ENCODE measurements around the gene KANSL1.

Gene KANSL1

GRCh38 chr17:46000757-46001156, 192.5 kb downstream of the KANSL1 start:
- DNase-seq (ENCODE audit: low read depth), result no peak

DNA sequence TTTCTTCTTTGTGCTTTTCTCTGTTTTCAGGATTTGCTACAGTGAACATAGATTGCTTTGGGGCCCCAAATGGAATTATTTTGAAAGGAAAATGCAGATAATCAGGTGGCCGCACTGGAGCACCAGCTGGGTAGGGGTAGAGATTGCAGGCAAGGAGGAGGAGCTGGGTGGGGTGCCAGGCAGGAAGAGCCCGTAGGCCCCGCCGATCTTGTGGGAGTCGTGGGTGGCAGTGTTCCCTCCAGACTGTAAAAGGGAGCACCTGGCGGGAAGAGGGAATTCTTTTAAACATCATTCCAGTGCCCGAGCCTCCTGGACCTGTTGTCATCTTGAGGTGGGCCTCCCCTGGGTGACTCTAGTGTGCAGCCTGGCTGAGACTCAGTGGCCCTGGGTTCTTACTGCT, 192.9 kb downstream of the KANSL1 start:
- DNase-seq (ENCODE audit: low read depth), result no peak

- no peak for DNase-seq (ENCODE audit: low read depth)
Measured at GRCh38 chr17:45999900-46000290, 193.3 kb downstream of the KANSL1 start.

DNA sequence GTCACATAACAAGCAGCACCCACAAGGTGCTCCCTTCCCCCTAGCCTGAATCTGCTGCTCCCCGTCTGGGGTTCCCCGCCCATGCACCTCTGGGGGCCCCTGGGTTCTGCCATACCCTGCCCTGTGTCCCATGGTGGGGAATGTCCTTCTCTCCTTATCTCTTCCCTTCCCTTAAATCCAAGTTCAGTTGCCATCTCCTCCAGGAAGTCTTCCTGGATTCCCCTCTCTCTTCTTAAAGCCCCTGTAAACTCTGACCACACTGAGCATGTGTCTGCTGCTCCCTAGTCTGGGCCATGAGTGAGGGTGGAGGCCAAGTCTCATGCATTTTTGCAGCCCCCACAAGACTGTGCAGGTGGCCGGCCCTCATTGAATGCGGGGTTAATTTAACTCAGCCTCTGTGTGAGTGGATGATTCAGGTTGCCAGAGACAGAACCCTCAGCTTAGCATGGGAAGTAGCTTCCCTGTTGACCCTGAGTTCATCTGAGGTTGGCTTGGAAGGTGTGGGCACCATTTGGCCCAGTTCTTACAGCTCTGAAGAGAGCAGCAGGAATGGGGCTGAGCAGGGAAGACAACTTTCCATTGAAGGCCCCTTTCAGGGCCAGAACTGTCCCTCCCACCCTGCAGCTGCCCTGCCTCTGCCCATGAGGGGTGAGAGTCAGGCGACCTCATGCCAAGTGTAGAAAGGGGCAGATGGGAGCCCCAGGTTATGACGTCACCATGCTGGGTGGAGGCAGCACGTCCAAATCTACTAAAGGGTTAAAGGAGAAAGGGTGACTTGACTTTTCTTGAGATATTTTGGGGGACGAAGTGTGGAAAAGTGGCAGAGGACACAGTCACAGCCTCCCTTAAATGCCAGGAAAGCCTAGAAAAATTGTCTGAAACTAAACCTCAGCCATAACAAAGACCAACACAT, 194.0 kb downstream of the KANSL1 start, which contains the start of gene STH:
STH (plus strand) TSS at position 264 of the 913 bp plus-strand sequence; CDS start at position 294, 30 bp downstream.
- DNase-seq (ENCODE audit: low read depth), result no peak

DNA sequence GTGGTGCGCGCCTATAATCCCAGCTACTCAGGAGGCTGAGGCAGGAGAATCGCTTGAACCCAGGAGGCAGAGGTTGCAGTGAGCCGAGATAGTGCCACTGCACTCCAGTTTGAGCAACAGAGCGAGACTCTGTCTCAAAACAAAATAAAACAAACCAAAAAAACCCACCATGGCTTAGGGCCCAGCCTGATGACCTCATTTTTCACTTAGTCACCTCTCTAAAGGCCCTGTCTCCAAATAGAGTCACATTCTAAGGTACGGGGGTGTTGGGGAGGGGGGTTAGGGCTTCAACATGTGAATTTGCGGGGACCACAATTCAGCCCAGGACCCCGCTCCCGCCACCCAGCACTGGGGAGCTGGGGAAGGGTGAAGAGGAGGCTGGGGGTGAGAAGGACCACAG, 195.6 kb downstream of the KANSL1 start:
- no peak for DNase-seq (ENCODE audit: low read depth)

DNA sequence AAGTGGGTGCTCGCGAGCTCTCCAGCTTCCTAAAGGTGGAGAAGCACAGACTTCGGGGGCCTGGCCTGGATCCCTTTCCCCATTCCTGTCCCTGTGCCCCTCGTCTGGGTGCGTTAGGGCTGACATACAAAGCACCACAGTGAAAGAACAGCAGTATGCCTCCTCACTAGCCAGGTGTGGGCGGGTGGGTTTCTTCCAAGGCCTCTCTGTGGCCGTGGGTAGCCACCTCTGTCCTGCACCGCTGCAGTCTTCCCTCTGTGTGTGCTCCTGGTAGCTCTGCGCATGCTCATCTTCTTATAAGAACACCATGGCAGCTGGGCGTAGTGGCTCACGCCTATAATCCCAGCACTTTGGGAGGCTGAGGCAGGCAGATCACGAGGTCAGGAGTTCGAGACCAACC, 196.1 kb downstream of the KANSL1 start:
- DNase-seq (ENCODE audit: low read depth), result no peak

DNA sequence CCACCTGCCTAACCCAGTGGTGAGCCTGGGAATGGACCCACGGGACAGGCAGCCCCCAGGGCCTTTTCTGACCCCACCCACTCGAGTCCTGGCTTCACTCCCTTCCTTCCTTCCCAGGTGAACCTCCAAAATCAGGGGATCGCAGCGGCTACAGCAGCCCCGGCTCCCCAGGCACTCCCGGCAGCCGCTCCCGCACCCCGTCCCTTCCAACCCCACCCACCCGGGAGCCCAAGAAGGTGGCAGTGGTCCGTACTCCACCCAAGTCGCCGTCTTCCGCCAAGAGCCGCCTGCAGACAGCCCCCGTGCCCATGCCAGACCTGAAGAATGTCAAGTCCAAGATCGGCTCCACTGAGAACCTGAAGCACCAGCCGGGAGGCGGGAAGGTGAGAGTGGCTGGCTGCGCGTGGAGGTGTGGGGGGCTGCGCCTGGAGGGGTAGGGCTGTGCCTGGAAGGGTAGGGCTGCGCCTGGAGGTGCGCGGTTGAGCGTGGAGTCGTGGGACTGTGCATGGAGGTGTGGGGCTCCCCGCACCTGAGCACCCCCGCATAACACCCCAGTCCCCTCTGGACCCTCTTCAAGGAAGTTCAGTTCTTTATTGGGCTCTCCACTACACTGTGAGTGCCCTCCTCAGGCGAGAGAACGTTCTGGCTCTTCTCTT, 196.8 kb downstream of the KANSL1 start:
- DNase-seq (ENCODE audit: low read depth), result no peak

DNA sequence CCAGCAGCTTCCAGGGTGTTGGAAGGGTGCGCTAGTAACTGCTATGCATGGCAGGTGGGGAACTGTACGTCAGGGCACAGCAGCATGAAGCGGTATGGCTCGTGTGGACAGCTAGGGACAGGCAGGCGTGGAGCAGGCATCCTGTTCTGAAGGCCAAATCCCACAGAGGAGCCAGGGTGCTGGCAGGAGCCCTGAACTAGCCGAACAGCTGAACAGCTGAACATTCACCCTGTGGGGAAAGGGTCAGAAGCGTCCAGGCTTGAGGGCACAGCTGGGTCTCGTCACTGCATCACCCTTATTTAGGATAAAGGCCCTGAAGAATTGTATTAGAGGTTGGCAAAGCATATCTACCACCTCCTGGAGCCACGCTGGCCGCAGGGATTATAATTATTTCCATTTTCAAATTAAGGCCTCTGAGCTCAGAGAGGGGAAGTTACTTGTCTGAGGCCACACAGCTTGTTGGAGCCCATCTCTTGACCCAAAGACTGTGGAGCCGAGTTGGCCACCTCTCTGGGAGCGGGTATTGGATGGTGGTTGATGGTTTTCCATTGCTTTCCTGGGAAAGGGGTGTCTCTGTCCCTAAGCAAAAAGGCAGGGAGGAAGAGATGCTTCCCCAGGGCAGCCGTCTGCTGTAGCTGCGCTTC, 197.5 kb downstream of the KANSL1 start:
- no peak for DNase-seq (ENCODE audit: low read depth)

DNA sequence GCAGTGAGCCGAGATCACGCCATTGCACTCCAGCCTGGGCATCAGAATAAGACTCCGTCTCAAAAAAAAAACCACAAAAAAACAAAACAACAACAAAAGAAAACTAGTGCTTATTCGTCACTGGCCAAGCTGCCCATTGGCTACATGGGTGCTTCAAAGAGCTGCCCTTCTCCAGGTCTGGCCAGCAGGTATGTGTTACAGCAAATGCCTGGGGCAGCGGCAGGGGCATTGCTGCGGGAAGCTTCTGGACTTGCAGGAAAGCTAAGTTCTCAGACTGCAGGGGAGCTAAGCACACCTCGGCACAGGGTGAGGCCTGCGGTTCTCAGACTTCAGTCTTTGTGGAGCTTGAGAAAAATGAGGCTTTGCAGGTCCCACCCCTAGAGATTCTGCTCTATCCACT, 198.2 kb downstream of the KANSL1 start:
- DNase-seq (ENCODE audit: low read depth), result no peak

GRCh38 chr17:45993962-45994627, 199.1 kb downstream of the KANSL1 start:
- no peak for DNase-seq (ENCODE audit: low read depth)

DNA sequence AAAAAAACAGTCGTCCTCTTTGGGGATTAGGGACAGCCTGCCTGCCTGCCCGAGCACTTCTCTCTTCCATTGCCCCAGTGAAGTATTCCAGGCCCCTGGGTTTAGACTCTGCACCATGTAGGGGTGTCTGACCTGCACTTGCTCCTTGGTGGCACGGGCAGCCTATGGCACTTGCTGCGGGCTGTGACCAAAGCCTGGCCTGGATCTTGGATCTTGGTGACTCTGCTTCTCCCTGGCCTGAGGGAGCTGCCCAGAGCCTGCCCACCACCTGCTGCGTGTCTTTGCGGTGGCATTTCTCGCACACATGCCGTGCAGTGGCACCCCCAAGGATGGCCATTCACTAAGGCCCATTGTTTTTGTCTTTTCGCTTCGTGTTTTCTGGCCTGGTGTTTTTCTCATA, 200.3 kb downstream of the KANSL1 start:
- DNase-seq (ENCODE audit: low read depth), result no peak

GRCh38 chr17:45992175-45992574, 201.1 kb downstream of the KANSL1 start:
- DNase-seq (ENCODE audit: low read depth), result no peak

GRCh38 chr17:45991341-45991740, 201.9 kb downstream of the KANSL1 start:
- DNase-seq (ENCODE audit: low read depth), result no peak

GRCh38 chr17:45990886-45991285, 202.3 kb downstream of the KANSL1 start:
- DNase-seq (ENCODE audit: low read depth), result no peak

GRCh38 chr17:45989759-45990158, 203.5 kb downstream of the KANSL1 start:
- no peak for DNase-seq (ENCODE audit: low read depth)

- DNase-seq (ENCODE audit: low read depth), result no peak
Measured at GRCh38 chr17:45987706-45988105, 205.5 kb downstream of the KANSL1 start.

- no peak for DNase-seq (ENCODE audit: low read depth)
Measured at GRCh38 chr17:45986056-45986455, 207.2 kb downstream of the KANSL1 start.

DNA sequence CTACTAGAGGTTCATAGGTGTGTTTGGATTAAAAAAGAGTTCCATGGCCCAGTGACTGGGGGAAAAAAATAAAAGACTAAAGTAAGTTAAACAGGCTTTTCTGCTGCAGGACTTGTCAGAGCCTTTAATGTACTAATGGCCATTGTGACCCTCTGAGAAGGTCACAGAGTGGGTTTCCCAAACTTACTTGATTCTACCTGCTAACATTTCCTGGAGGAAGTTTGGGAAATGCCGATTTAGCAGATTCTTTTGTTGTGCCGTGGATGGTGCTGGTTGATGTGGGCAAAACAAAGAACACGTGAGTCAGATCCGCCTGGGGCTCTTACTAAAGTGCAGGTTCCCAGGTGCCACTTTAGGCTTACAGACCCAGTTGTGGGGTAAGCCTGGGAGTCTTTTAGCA, 207.8 kb downstream of the KANSL1 start:
- DNase-seq (ENCODE audit: low read depth), result no peak

GRCh38 chr17:45984368-45984767, 208.9 kb downstream of the KANSL1 start:
- DNase-seq (ENCODE audit: low read depth), result no peak

DNA sequence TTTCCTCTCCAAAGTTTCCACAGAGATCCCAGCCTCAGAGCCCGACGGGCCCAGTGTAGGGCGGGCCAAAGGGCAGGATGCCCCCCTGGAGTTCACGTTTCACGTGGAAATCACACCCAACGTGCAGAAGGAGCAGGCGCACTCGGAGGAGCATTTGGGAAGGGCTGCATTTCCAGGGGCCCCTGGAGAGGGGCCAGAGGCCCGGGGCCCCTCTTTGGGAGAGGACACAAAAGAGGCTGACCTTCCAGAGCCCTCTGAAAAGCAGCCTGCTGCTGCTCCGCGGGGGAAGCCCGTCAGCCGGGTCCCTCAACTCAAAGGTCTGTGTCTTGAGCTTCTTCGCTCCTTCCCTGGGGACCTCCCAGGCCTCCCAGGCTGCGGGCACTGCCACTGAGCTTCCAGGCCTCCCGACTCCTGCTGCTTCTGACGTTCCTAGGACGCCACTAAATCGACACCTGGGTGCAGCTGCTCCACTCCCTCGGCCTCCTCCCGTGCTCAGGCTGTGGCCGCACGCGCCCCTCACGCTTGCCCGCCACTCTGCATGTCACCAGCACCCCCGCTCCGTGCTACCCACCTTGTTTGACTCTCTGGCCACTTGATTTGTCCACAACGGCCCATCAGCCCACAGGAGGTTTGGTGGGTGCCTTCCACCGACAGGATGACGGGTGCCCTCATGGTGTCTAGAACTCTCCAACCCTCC, 209.5 kb downstream of the KANSL1 start:
- DNase-seq (ENCODE audit: low read depth), result no peak

GRCh38 chr17:45982791-45983613, 210.2 kb downstream of the KANSL1 start:
- no peak for DNase-seq (ENCODE audit: low read depth)

Data from stimulated activated CD8-positive, alpha-beta memory T cell treated with anti-CD3 and anti-CD28 coated beads, Interleukin-12 subunit alpha, Interleukin-12 subunit beta, amount 100 ng/mL, for 1 hour (primary cell).